ENCODE measurements around the gene PCP4L1. TPM values are rescaled to one million over a fixed set of nuclear protein-coding genes. Genes with fewer than 3 reads are reported as not detected.

The PCP4L1 gene
- total RNA-seq (2014; rRNA removed; shearing (Covaris generic)): not detected in 2 replicates

DNA sequence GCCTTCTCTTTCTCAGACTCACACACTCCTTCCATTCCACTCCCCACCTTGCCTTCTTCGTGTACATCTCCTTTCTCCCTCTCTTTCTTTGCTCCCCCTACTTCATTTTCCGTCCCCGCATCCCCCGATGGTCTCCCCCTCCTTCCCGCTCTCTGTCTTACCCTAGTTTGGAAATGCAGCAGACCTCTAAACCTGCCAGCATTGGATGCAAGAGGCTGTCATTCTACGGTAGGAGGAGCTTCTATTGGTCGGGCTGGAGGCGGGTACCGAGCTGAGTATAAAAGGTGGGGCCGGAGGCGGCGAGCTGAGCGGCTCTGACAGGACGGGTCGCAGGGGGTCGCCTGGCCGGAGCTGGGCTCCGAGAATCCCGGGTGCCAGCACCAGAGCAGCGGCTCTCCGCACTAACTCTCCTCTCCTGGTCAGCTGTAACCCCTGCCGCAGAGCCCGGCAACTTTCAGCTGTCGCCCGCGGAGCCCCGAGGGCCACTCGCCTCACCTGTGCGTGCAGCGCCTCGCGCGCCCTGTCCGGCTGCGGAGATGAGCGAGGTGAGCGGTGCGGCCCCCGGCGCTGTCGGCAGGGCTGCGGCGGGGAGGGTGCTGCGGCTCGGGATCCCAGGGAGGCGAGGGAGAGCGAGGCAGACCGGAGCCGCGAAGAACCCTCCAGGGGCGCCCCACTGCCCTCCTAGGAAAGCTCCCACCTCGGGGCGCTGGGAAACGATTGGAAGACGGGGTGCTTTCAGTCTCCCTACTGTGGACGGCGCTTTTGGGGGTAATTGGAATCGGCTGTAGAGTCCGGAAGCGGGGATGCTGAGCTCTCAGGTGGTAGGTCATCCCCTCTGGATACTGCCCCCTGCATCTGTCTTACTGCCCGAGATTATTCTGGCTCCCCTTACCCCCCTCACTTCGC is at the start of gene PCP4L1:
Gene PCP4L1 (plus strand): TSS at position 307 of the 906 bp plus-strand sequence. CDS start 230 bp downstream, at position 537.
- no peak within 1 kb of the TSS for H3K27ac ChIP-seq
- no peak for DNase-seq (ENCODE audit: low read depth in 1 of 2, low spot score in 2 of 2)
- H3K36me3 ChIP-seq: no peaks in the 10 kb centered on the region
- no peak within 1 kb of the TSS for H3K4me3 ChIP-seq
- H3K4me1 ChIP-seq (replicated peaks): peaks cover 5% of the 10 kb centered on the region
- H3K27me3 ChIP-seq (replicated peaks): peaks cover 34% of the 10 kb centered on the region
- peaks cover 8% of the 10 kb centered on the region for H3K9me3 ChIP-seq (replicated peaks)

DNA sequence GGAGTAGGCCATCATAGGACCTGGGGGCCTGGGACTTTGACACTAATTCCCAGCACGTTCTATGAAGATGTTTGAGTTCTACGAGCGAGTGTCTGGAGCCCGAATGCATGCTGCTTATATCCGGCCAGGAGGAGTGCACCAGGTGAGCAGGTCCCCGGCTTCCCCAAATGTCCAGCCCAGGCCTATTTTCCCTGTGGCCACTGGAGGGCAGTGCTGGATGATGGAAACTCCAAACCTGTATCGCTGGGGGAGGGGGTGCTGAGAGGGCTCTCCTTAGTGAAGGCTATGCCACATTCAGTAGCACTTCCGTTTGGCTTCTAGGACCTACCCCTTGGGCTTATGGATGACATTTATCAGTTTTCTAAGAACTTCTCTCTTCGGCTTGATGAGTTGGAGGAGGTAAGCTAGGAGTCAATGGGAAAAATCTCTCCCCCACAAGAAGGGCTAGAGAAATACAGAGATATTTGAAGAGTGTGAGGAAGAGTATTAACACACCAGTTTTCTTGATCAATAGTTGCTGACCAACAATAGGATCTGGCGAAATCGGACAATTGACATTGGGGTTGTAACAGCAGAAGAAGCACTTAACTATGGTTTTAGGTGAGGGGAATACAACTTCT is 48.6 kb upstream of the PCP4L1 start:
- no peaks in the 10 kb centered on the region for H3K9me3 ChIP-seq (replicated peaks)
- H3K4me3 ChIP-seq: no peak overlapping the region
- H3K27ac ChIP-seq: no peak overlapping the region
- no peaks in the 10 kb centered on the region for H3K27me3 ChIP-seq (replicated peaks)
- H3K36me3 ChIP-seq: peaks cover 82% of the 10 kb centered on the region
- H3K4me1 ChIP-seq (replicated peaks): no peaks in the 10 kb centered on the region
- peak; percentile 55 to 82 for DNase-seq (ENCODE audit: low read depth in 1 of 2, low spot score in 2 of 2)

DNA sequence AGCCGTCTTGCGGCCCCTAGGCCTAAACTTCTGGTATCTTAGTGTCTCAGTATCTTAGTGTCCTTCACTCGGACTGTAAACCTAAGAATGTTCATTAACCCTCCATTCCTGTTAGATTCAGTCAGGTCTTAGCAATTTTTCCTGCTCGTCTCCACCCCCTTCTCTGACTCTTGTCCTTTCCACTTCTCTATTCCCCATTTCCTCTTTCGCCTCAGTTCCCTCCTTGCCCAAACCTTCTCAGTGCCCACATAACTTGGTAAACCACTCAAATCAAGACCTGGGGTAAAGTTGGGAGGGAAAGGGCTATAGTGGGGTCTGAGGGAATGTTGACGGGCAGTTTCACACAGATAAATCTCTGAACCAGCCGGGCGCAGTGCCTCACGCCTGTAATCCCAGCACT is 44.2 kb upstream of the PCP4L1 start:
- H3K27me3 ChIP-seq (replicated peaks): no peaks in the 10 kb centered on the region
- H3K9me3 ChIP-seq (replicated peaks): no peaks in the 10 kb centered on the region
- H3K36me3 ChIP-seq: peaks cover 53% of the 10 kb centered on the region
- H3K4me1 ChIP-seq (replicated peaks): no peaks in the 10 kb centered on the region
- no peak overlapping the region for H3K4me3 ChIP-seq
- no peak for DNase-seq (ENCODE audit: low read depth in 1 of 2, low spot score in 2 of 2)
- no peak overlapping the region for H3K27ac ChIP-seq

DNA sequence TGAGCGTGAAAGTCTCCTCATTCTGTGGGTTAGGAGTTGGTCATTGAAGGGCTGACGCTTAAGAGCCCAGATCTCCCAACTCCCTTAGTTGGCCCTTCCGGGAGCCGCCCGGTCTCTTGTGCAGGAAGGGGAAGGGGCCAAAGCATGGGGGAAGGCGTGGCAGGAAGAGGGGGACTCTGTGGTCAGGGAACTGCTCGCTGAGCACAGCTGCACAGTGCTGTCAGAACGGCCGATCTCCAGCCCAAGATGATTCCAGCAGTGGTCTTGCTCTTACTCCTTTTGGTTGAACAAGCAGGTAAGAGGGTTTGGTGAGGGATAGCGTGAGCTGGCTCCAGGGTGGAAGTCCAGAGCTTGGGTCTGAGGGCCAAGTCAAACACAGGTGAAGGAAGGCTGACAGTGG is 43.5 kb upstream of the PCP4L1 start, which contains the start of gene FCER1G:
Gene FCER1G (plus strand): TSS at position 220 of the 400 bp plus-strand sequence. CDS start 27 bp downstream, at position 247.
- Histone ChIP-seq H3K9me3 (replicated peaks) (no peaks in the 10 kb centered on the region), H3K4me3 (no peak within 1 kb of the TSS), H3K27me3 (replicated peaks) (no peaks in the 10 kb centered on the region), H3K4me1 (replicated peaks) (no peaks in the 10 kb centered on the region), H3K27ac (no peak within 1 kb of the TSS), H3K36me3 (peaks cover 46% of the 10 kb centered on the region)
- DNase-seq (ENCODE audit: low read depth in 1 of 2, low spot score in 2 of 2): no peak

DNA sequence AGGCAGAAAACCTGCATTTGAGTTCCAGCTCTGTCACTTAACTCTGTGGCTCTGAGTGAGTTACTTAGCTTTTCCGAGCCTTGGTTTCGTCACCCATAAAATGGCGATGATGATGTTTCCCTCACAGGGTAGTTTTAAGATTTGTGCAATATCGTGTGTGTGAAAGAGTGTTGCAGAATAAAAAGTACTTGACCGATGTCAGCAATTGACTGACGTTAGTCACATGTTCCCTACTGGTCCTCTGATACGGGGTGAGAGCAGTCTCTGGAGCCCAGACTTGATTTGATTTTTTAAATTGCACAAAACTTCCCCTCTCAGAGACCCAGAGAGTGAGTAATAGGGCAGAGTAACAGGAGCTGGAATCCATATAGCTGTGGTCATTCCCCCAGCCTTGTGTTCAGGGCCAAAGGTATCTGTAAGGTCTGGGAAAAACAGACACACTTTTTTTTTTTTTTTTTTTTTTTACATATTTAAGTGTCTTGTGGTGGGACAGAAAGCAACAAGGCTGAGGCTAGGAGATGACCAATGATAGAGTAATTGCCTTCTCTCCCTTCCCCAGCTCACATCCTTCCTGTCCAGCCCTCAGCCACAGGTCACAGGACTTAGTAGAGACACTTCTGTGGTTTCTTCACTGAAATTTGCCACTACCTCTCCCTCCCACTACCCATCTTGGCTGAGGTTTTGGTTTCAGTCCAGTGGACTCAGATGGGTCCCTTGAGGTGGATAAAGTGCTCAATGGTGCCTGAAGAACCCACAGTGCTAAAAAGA is 41.4 kb upstream of the PCP4L1 start:
- Histone ChIP-seq H3K36me3 (peaks cover 25% of the 10 kb centered on the region), H3K4me1 (replicated peaks) (no peaks in the 10 kb centered on the region), H3K27me3 (replicated peaks) (no peaks in the 10 kb centered on the region), H3K27ac (no peak overlapping the region), H3K4me3 (no peak overlapping the region), H3K9me3 (replicated peaks) (no peaks in the 10 kb centered on the region)
- no peak for DNase-seq (ENCODE audit: low read depth in 1 of 2, low spot score in 2 of 2)

- Histone ChIP-seq H3K27me3 (replicated peaks) (no peaks in the 10 kb centered on the region), H3K27ac (no peak overlapping the region), H3K4me3 (no peak overlapping the region), H3K4me1 (replicated peaks) (no peaks in the 10 kb centered on the region), H3K36me3 (peaks cover 18% of the 10 kb centered on the region), H3K9me3 (replicated peaks) (no peaks in the 10 kb centered on the region)
- no peak for DNase-seq (ENCODE audit: low read depth in 1 of 2, low spot score in 2 of 2)
Measured at GRCh38 chr1:161217831-161218230, 40.7 kb upstream of the PCP4L1 start.

DNA sequence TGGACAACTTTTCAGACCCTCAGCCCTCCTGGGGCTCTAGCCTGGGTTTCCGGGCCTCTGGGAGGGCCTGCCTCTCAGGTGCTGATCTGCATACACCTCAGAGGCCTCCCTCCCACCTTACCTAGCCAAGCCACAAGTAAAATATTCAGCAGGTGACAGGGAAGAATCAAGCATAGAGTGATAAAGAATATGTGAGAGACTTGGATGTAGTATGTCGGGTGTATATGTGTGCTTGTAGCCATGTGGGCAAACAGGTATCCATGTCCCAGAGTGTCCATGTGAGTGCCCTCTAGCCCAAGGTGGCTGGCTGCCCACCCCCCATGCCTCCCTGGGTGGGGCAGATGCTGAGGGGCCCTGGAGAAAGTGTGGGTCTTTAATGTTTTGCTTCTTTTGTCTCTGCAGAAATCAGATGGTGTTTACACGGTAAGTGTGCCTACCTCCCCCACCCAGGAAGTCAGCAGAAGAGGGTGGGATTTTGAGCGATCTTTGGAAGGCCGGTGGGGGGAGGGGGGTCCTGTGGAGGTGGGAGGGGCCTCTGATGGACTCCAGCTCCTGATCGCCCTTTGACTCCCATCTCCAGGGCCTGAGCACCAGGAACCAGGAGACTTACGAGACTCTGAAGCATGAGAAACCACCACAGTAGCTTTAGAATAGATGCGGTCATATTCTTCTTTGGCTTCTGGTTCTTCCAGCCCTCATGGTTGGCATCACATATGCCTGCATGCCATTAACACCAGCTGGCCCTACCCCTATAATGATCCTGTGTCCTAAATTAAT is 40.1 kb upstream of the PCP4L1 start:
- Histone ChIP-seq H3K4me3 (no peak overlapping the region), H3K4me1 (replicated peaks) (no peaks in the 10 kb centered on the region), H3K9me3 (replicated peaks) (no peaks in the 10 kb centered on the region), H3K36me3 (peaks cover 12% of the 10 kb centered on the region), H3K27ac (no peak overlapping the region), H3K27me3 (replicated peaks) (no peaks in the 10 kb centered on the region)
- DNase-seq (ENCODE audit: low read depth in 1 of 2, low spot score in 2 of 2): no peak

DNA sequence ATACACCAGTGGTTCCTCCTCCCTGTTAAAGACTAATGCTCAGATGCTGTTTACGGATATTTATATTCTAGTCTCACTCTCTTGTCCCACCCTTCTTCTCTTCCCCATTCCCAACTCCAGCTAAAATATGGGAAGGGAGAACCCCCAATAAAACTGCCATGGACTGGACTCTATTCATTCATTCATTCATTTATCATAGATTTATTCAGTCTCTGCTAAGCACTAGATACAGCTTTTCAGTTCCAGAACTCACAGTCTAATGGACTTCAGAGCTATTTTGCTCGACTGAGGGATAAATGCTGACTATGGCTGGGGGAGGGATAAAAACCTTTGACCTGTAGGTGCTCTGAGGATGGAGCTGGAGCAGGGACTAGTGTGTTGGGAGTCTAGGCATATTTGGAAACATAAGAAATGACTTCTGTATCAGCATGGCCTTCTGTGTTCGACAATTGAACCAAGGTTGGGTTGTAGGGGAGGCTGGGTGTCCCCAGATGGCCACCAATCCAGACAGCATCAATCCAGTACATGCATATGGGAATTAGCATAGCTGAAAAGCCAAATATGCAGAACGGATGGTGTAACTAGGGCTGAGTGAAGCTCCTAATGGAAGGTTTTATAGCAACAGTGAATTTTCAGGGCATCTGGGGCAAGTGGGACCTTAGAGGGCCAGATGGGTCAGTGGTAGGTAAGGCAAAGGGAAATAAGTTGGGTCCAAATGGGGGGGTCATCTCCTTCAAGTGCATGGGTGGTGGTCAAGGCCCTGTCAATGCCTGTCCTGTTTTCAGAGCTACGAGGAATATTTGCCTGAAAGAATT is 39.3 kb upstream of the PCP4L1 start:
- Histone ChIP-seq H3K4me3 (no peak overlapping the region), H3K36me3 (peaks cover 4% of the 10 kb centered on the region), H3K27ac (no peak overlapping the region), H3K27me3 (replicated peaks) (no peaks in the 10 kb centered on the region), H3K9me3 (replicated peaks) (no peaks in the 10 kb centered on the region), H3K4me1 (replicated peaks) (no peaks in the 10 kb centered on the region)
- DNase-seq (ENCODE audit: low read depth in 1 of 2, low spot score in 2 of 2): no peak

DNA sequence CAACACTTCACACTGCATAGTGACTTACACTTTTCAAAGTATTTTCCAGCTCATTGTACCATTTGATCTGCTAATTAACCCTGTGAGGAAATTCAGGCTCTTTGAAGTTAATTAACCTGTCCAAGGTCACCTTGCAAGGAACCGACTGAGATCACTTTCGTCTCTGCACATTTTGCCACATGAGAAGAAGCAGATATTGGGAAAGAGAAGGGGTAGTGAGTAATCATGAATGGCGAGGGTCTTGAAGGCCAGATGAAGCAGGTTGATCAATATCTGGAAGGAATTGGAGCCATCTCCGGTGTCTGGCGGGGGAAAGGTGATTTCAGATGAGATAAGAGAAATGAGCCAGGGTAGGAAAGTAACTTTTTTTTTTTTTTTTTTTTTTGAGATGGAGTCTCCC is 38.5 kb upstream of the PCP4L1 start:
- Histone ChIP-seq H3K4me3 (no peak overlapping the region), H3K4me1 (replicated peaks) (no peaks in the 10 kb centered on the region), H3K36me3 (no peaks in the 10 kb centered on the region), H3K9me3 (replicated peaks) (no peaks in the 10 kb centered on the region), H3K27ac (no peak overlapping the region), H3K27me3 (replicated peaks) (no peaks in the 10 kb centered on the region)
- DNase-seq (ENCODE audit: low read depth in 1 of 2, low spot score in 2 of 2): no peak

DNA sequence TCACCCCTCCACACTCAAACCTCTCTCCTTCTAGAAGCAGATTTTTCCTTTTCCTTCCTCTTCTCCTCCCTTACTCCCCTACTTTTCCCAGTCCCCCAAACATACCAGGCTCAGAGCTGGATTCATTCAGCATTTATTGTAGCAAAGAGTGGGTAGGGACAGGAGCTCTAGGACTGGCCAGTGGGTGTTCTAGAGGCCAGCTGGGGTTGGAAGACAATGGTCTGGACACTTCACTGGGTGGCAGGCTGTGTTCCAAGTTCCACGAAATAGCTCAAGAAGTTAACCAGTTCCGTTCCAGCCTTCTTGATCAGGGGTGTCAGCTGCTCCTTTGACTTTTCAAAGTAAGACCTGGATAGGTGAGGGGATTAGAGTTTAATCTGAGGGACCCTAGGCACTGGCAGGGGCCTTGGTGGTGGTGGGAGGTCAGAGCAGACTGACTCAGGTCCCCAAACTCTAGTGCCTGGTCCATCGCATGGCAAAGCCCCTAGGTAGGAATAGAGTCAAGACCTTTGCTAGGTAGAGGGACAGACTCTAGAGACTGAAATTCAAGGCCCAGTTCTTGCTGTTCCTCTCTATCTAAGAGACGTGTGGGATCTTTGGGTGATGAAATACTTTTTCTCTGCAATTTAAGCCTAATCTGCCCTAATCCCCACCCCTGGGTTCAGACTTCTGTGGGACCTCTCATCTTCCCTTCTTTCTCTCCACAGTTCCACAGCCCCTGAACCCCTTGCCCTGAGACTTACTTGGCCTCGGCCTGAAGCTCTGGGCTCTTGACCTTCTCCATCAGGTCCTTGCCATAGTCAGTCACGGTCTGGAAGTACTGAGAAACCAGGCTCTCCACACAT is 36.1 kb upstream of the PCP4L1 start:
- Histone ChIP-seq H3K36me3 (no peaks in the 10 kb centered on the region; the same call in 1 of the 2 replicates), H3K9me3 (replicated peaks) (no peaks in the 10 kb centered on the region), H3K27ac (no peak overlapping the region), H3K4me1 (replicated peaks) (peaks cover 13% of the 10 kb centered on the region), H3K4me3 (no peak overlapping the region), H3K27me3 (replicated peaks) (no peaks in the 10 kb centered on the region)
- no peak for DNase-seq (ENCODE audit: low read depth in 1 of 2, low spot score in 2 of 2)

- H3K4me1 ChIP-seq (replicated peaks): peaks cover 16% of the 10 kb centered on the region
- no peak for DNase-seq (ENCODE audit: low read depth in 1 of 2, low spot score in 2 of 2)
- no peak overlapping the region for H3K4me3 ChIP-seq
- peaks cover 15% of the 10 kb centered on the region for H3K36me3 ChIP-seq
- H3K9me3 ChIP-seq (replicated peaks): no peaks in the 10 kb centered on the region
- H3K27ac ChIP-seq: no peak overlapping the region
- no peaks in the 10 kb centered on the region for H3K27me3 ChIP-seq (replicated peaks)
Measured at GRCh38 chr1:161223805-161224694, 34.5 kb upstream of the PCP4L1 start.

All from SJSA1 (cell line).